Astrocyte (in vitro differentiated cells and primary cell): ENCODE measurements around the gene DLGAP3.

ENCODE experiments used
- CTCF ChIP-seq: IDR thresholded peaks from 2 replicates; pipeline ENCODE4 v1.5.1; 2011; ENCODE audit warnings: low read depth, mild to moderate bottlenecking, inconsistent platforms, low read length, moderate library complexity; ENCODE audit not compliant: insufficient read depth
- EZH2 ChIP-seq: IDR thresholded peaks from 2 replicates; pipeline ENCODE4 v1.6.1; 2012; ENCODE audit warnings: mild to moderate bottlenecking, low read length, inconsistent platforms; ENCODE audit not compliant: insufficient read depth

DNA sequence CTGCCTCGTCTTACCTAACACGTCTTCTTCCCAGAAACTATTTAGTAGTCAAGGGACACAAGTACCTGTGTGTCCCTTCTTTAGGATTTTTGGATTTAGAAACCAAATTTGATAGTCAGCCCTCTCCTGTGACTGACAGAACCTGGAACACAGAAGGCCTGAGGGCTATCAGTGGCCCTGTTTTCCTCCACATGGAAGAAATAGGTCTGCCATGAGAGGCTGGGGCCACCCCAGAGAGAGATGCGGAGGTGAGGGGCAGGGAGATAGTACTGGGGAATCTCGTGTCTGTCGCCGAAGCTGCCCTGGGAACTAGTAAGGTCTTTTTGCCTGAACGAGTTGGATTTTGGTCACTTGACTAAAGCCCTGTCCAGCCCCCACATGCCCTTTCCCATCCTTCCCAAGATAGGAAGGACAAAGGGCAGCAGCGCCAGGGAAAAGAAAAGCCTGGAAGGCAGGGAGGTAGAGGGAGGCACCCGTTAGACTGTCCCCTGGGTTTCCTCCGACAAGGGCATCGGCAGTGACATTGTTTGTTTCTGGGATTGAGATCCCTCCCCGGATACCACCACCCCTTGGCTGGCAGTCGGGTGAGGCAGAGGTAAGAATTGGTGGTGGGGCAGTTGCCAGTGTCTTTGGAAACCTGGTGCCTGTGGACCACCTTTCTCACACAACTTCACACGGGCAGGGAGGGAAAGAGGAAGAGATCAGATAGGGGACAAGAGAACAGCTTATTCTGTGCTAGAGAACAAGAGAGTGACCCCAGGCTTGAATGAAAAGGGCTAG lies 89.7 kb downstream of the DLGAP3 start:
- TF ChIP-seq CTCF (no peak), EZH2 (no peak)
